Sigmoid colon (tissue), 4 donors: ENCODE results near the gene MAP3K14.

ENCODE experiments used
- CTCF ChIP-seq, 4 experiments: fragments of 450-650 bp in 3 of 4; fragments of 200-600 bp in 1 of 4; IDR thresholded peaks; one replicate each; pipeline ENCODE4 v1.5.1; 2016 to 2019; ENCODE audit warnings: antibody characterized with exemption in 4 of 4, mild to moderate bottlenecking in 3 of 4, moderate library complexity in 2 of 4
- EP300 ChIP-seq, 4 donors: sonication (generic); formaldehyde crosslinking; IDR thresholded peaks; one replicate each; pipeline ENCODE4 v1.6.1; 2017; ENCODE audit warnings: antibody characterized with exemption in 4 of 4
- POLR2A ChIP-seq, 2 donors: fragments of 450-650 bp; IDR thresholded peaks; one replicate each; pipeline ENCODE4 v1.6.1; 2016; ENCODE audit warnings: antibody characterized with exemption in 2 of 2, mild to moderate bottlenecking in 2 of 2, moderate library complexity in 2 of 2
- POLR2AphosphoS5 ChIP-seq, 4 donors: sonication (generic); formaldehyde crosslinking; IDR thresholded peaks; one replicate each; pipeline ENCODE4 v1.6.1; 2017; ENCODE audit warnings: antibody characterized with exemption in 4 of 4

GRCh38 chr17:45229681-45230409 lies 87.0 kb downstream of the MAP3K14 start:
- TF ChIP-seq CTCF (IDR thresholded peaks at IDR 0.05) (no peak), EP300 (IDR thresholded peaks at IDR 0.05) (no peak), POLR2A (IDR thresholded peaks at IDR 0.05) (no peak), POLR2AphosphoS5 (IDR thresholded peaks at IDR 0.05) (no peak)
